GM18499 (cell line): ENCODE measurements around the gene GABRA4.
A peak's percentile ranks its signal among the peaks of the same experiment; 100 is the strongest.

ENCODE experiments used
- ATAC-seq: cut with Tn5 transposase; IDR thresholded peaks from one replicate; pipeline ENCODE4 v1.9.1; 2021; ENCODE audit warnings: moderate number of reproducible peaks; ENCODE audit not compliant: insufficient read depth, unreplicated experiment

GABRA4 gene

DNA sequence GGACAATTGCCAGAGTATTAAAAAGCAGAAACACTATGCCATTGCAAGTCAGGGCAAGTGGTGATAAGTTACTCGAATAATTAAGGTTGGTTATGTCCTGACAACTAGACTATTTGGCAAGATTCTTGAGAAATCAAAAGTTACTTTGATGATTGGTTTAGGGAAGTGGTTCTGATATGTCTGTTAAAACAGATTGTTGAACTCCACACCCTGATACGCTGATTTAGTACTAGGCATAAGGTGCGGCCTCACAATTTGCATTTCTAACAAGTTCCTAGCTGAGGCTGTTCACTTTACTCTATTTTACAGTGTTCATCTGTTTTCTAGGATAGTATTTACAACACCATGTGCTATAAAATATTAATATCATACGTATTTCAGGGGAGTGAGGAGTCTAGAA is 12.5 kb downstream of the GABRA4 start:
- no peak for ATAC-seq

DNA sequence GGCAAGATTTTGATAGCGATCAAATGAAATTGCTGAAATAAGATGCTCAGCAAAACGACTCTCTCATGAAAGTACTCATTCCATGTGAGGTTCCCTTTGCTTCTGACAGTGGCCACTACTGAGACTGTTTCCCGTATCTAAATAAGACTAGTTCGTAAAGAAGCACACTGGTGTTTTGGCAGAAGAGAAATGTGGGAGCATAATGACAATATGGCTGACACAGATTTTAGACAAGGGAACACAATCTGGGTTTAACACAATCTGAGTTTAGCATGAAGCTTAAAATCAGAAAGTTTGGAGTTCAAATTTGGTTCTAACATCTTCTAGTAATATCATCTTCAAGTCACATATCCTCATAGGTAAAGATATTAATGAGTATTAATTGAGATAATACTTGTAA is 13.7 kb downstream of the GABRA4 start:
- ATAC-seq: no peak

DNA sequence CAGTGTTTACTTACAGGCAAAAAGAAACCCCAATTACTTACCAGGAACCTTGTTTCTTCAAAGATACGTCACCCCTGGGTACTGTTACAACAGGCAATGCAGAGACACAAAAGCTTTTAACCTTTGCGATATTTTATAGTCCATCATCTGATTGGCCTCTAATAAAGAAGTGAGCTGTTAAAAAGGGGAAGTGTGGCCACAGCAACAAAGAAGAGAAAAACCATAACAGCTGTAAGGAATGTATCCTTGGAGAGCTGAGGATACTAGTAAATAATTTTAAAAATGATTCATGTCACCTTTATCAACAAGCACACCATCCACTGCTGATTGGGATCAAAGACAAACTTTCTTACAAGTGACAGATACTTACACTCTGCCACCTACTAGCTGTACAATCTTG is 14.1 kb downstream of the GABRA4 start:
- no peak for ATAC-seq

DNA sequence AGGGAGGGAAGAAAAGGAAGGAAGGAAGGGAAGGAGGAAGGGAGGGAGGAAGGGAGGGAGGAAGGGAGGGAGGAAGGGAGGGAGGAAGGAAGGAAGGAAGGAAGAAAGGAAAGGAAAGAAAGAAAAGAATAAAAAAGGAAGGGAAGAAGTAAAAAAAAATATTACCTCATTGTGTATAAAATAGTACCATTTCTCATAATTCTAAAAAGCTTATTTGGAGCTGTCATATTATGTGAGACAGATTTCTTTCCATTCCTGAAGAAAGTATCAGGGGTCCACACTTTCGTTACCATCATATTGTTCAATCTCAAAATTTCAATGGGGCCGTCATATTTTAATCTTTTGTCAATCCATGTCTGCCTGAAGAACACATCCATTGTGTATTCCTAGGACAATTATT is 16.1 kb downstream of the GABRA4 start:
- ATAC-seq: no peak

DNA sequence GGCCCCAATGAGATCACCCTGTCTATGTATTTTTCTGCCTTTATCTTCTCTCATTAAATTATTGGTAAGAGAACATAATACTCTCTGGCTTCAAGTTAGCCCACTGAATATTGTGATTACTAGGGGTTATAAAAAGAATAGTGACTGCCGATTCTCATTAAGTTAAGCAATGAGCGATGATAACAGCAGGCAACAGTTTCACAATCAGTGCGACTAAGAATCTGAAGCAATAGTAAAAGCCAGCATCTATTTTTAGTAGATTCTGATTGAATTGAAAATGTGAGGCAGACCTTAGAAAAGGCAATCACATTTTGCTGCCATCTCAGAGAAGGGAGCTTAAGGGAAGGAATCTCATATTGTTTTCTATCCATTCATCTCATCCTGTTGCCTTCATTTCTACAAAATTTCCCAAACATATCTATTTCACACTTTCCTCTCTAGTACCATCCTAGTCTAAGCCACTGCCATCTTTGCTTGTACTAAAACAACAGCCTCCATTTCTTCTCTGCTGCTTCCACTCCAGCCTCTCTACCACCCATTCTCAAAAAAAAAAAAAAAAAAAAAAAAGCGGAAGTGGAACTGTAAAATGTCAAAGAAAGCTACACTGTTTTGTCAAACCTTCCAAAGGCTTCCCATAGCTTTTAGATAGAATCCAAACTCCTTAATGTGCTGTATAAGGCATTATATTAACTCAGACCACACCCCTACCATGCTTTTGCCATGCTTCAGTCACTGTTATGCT is 17.4 kb downstream of the GABRA4 start:
- ATAC-seq: peak; percentile 68

DNA sequence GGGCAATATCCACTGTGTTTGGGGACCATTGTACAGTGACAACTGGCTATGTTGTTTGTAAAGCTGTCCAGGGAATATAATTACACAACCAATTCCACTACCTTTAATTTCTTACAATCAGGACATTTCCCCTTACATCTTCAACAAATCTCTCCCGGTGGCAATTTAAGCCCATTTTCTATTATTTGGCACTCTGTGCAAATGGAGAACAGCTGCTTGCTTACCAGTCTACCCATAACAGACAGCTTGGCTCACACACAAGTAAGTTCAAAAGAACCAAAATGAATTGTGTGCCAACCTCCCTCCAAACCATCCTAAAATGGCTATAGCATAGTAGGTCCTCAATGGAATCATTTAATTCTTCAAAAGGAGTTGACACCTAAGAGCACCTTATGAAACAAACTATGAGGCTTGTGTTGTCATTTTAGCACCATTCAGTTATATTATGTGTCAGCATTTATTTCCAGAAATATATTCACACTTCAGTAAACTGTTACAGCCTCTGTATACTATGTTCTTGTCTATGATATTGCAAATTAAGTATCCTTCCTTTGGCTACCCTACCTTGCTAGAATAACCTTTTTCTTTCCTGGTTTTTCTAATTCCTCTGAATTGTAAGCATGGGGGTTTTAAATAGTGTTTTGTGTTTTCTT is 18.4 kb downstream of the GABRA4 start:
- ATAC-seq: no peak

DNA sequence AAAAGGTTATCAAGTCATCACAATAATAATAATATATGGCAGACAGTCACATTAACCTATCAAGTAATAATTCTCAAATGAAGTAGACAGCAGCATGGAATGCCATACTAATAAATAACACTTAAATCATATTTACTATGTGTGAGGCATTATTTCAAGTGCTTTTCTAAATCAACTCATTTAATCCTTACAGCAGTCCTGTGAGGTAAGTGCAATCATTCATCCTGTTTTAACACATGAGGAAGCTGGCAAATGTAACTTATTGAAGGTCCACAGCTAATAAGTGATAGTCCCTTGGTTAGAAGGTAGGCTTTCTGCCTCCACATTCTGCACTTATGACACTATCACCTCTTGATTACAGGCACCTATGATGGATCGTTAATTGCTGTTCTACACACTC is 24.5 kb downstream of the GABRA4 start:
- no peak for ATAC-seq

DNA sequence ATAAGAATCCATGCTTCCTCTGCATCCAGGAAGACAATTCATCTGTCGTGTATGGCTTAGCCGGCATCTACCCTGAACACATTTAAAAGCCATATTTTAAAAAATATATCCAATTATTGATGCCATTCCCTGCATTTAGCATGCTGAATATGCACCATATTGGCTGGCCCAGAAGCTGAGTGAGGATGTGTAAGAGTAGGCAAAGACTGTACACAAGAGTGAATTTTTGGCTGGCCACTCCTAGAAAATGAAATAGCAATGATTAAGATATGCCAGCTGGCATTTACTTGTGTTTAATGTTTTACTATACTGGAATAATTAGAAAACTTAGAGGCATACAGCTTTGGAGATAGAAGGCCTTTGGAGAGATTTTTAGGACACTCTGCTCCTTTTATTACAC is 25.8 kb downstream of the GABRA4 start:
- ATAC-seq: no peak

DNA sequence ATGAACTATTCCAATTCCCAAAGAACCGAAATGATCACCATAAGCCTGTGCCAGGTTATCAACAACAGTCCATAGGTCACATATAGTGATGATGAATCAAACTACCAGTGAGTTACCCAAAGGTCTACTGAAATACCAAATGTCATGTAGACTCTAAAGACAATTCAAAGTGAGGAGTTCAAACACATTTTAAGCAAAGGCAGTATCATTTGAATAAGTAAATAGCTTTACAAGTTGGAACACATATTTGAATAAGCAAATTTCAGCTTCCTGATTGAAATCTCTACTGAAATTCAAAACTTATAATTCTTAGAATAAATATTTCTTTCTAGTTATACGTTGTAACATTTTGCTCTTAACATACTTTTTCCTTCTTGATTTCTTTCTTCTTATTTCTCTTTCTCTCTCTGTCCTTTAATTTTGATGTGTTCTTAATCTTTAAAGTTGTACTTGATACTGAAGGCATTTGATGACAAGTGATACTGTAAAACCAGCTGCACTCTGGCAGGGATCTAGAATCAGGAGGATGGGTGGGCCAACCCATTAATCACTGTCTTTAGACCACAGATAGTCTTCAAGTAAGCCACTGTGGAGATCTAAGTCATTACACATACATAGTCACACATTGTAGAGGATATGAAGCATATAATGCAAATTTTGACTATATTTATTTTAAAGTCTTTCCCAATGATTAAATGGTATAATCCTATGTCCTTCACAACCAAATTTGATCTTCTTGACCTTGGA is 34.5 kb downstream of the GABRA4 start:
- ATAC-seq: no peak

DNA sequence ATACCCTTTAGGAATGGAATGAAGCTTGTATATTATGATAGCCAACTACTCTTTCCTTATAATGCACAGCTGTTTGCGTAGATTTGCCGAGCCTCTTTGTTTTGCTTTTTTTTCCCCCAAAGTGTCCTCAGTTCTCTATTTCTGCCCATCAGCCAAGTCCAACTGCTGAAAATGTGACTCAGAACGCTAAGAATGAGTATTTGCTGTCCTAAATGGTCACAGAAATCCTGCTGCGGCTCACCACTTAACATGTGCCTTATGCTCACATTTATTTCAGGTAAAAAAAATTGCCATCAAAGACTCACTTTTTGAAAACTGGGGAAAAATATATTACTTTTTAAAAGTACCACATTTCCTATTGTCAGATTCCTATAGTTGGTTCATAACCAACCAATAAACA is 36.9 kb downstream of the GABRA4 start:
- no peak for ATAC-seq

DNA sequence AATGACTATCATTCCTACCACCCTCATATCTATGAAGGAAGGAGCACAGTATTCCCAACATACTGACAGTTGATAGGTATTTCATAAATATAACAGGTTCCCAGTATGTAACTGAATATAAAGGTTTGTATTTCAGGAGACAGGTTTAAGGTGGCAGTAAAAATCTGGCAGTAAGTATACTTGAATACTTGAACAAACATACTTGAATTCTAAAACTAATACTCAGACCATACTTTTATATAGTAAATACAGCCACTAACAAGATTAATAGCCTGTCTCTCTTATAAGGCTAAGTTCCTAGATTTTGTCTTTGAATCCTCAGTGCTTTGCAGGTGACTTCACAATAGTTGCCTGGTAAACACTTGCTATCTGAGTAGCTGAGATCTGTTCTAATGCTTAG is 37.8 kb downstream of the GABRA4 start:
- no peak for ATAC-seq

DNA sequence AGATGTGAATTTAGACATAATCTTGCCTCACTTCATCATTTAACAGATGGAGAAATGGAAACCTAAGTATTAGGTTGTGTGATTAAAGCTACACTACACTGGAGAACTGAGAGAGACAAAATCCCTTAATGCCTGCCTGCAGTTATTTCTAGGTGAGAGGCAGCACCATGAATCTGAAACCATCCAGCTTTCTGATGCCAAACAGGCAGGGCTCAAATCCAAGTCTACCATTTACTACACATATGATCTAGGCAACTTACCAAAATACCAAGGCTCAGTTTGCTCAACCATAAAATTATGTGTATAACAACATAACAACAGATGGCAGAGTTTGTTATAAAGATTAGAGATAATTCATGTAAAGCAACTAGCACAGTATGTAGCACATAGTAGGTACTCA is 38.7 kb downstream of the GABRA4 start:
- no peak for ATAC-seq

DNA sequence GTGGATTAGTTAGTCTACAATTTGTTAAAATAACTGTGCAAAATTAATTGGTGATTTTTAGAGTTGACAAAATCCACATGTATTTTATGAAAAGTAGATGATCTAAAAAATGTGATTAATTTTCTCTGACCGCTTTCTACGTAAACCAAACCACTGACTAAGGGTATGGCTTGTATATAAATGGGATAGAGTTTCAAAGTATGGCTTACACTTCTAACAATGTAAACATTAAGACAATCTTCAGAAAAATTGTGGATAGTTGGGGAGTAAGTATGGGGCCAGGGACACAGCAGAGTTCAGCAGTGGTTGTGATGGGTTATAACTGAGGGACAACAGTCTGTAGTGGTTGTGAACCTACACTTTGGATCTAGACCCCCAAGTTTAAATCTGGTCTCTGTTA is 39.8 kb downstream of the GABRA4 start:
- ATAC-seq: no peak

DNA sequence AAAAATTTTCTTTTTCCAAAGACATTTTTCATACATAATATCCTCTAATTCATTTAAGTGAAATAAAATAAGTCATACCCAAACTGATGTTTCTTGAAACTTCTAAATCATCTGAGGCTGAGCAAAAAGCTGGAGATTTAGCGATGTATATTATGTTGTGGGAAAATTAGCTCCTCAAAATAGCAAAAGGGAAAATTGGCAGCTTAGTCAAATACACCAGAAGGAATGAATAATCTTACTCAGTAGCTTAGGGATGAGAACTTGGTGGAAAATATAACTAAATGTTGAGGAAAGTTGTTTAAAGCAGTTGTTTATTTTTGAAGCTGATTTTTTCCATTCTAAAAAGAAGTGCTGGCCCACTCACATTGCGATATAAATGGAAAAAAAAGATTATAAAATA is 40.9 kb downstream of the GABRA4 start:
- no peak for ATAC-seq

DNA sequence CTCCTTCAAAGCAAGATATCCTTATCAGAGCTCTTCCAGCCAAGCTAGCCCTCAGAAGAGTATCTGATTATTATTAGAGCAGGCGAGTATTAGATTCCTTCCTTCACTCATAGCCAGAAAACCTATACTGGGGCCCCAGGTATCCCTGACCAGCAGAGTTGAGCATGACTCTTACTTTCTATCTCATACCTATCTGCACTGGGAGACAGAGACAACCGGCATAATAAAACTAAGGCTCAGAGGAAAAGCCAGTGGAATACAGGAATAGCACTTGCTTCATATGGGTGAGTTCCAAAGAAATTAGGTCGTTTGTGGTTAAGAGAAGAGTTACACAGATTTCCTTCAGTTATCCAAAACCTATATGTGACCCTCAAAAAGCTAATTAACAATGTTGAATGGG is 42.6 kb downstream of the GABRA4 start:
- ATAC-seq: no peak

DNA sequence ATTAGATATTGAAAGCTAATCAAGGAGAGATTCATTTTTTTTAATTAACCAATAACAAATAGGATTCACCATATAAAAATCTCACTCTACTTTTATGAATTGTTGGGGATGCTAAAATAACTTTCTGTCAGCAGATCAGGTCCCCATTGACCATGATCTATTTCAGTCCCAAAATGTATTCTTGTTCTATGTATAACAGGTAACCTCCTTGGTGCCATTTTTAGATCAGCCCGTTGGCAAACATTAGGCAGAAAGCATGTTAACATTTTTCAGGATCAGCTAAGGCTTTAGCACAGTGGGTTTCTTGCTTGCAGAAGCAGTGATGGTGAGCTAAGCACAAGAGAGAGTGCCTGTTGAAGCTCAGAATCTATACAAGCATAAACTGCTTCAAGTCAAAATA is 43.6 kb downstream of the GABRA4 start:
- no peak for ATAC-seq

DNA sequence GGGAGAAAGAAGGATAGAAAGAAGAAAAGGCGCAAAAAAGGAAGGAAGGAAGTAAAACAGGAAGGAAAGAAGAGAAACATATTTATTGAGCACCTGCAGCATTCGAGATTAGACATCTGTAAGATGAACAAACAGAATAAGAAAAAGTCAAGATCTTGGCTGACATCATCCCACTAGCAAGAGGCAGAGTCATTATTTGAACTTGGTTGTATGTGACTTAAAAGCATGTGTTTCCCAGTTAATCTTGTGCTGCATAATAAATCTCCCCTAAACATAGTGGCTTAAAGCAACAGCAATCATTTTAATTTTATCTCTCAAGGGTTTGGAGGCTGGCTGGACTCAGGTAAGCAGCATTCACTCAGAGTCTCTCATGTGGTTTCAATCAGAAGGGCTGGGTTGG is 45.8 kb downstream of the GABRA4 start:
- no peak for ATAC-seq

DNA sequence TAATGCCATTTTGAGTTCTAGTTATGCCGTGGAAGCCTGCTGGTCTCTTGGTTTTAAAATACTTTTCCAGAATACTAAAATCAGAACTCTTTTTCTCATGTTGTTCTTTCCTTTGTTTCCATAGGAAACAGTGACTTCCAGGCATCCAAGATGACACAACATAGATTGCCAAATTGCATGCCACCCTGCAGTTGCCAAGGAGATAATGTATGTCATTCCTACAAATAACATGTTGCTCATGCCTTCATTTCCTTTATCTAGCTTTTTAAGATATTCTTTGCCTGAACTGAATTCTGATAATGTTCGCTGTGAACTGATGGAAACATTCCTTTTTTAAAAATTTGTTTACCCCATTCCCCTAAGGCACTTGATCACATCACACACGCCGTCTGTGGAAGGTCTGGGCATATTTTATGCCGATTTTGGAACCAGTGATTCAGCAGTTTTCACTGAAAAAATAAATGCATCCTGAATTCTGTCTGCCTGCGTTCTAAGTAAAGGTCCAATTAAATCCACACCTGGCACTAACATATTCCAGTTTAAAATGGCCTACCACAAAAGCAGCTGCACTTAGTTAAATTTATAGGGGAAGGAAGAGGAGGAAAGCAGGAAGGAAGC is 46.4 kb downstream of the GABRA4 start:
- no peak for ATAC-seq

DNA sequence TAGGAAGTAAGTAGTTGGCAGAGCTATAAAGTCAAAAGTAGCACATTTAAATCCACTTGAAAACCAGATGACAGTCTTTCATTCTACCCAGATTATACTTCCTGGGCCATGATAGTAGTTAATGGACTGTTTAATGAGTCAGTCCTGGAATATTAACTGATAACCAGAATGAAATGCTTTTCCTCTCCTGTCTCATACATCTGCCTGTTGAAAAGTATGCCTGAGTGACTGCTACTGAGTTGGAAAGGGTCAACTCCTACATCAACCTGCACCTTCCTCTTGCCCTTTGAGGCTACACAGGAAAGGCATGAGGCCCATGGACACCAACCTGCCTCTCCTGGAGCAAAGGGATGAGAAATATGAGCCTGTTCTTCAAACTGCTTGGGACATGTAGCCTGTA is 48.3 kb downstream of the GABRA4 start:
- no peak for ATAC-seq

DNA sequence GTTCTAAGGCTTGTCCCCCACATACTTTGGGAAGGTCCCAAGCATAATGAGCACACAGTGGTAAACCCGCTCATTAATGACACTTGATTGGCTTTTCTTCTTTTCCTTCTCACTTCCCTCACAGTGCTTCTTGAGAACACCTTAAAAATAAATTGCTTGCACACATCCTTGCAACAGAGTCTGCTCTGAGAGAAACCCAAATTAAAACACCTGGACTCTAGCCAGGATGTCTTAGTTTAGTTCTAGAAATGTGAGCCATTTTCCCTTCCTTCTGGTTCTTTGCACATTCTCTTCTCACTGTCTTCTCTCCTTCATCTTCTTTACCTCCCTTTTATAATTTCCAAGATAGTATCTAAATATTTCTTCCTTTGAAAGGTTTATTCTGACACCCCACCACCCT is 49.0 kb downstream of the GABRA4 start:
- no peak for ATAC-seq

DNA sequence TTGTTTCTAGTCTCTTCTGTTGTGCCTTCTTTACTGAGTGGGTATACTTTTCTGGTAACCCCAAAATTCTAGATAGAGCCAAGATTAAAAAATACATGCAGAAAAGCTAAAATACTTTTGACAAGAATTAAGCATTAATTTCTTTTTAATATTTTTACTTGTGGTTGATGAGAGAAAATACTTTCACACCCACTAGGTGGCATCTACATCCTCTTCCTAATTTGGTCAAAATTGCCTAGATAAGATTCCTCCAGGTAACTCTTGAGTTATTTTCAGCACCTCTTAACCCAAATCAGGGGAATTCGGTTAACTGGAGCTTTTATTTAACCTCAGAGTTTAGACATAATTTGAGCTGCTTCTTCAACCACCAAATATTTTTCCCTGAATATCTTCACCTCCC is 55.9 kb downstream of the GABRA4 start:
- ATAC-seq: no peak
